ENCODE results near the gene NCAPH2.

The NCAPH2 gene

GRCh38 chr22:50550395-50550794 lies 42.4 kb downstream of the NCAPH2 start:
- no peak for DNase-seq

- no peak for DNase-seq
Observed at GRCh38 chr22:50551160-50551752, 43.2 kb downstream of the NCAPH2 start.

GRCh38 chr22:50553310-50553709 lies 45.3 kb downstream of the NCAPH2 start:
- DNase-seq = no peak

GRCh38 chr22:50556703-50557102 lies 48.7 kb downstream of the NCAPH2 start:
- no peak for DNase-seq

GRCh38 chr22:50560034-50560433 lies 52.0 kb downstream of the NCAPH2 start:
- no peak for DNase-seq

- DNase-seq = no peak
Observed at GRCh38 chr22:50561401-50562358, 53.7 kb downstream of the NCAPH2 start.

- peak; percentile 97 for DNase-seq
Observed at GRCh38 chr22:50562523-50563412, 54.7 kb downstream of the NCAPH2 start, which contains the start of gene SYCE3. TSS of gene SYCE3 (minus strand) at chr22:50562919. CDS start at chr22:50556405, 6,514 bp downstream.

GRCh38 chr22:50563413-50564160 lies 55.6 kb downstream of the NCAPH2 start:
- DNase-seq = no peak

GRCh38 chr22:50564289-50564688 lies 56.3 kb downstream of the NCAPH2 start:
- DNase-seq = no peak

- no peak for DNase-seq
Observed at GRCh38 chr22:50567721-50568252, 59.8 kb downstream of the NCAPH2 start.

- DNase-seq = no peak
Observed at GRCh38 chr22:50568626-50569025, 60.6 kb downstream of the NCAPH2 start.

- no peak for DNase-seq
Observed at GRCh38 chr22:50569041-50569459, 61.0 kb downstream of the NCAPH2 start.

- no peak for DNase-seq
Observed at GRCh38 chr22:50569896-50570535, 62.0 kb downstream of the NCAPH2 start.

- DNase-seq = no peak
Observed at GRCh38 chr22:50570861-50571260, 62.8 kb downstream of the NCAPH2 start.

- DNase-seq = no peak
Observed at GRCh38 chr22:50571264-50572175, 63.5 kb downstream of the NCAPH2 start.

GRCh38 chr22:50572965-50573364 lies 64.9 kb downstream of the NCAPH2 start:
- DNase-seq = no peak

GRCh38 chr22:50573491-50574382 lies 65.7 kb downstream of the NCAPH2 start:
- DNase-seq = no peak

GRCh38 chr22:50574383-50574755 lies 66.3 kb downstream of the NCAPH2 start:
- no peak for DNase-seq
